HEK293 (cell line): Measurements from ENCODE around the gene SERGEF.

Source experiments
- CTCF ChIA-PET: fragments of 350-600 bp; formaldehyde crosslinking; extraction: SDS; loops from one replicate; lab custom pipeline; 2021; ENCODE audit warnings: antibody characterized with exemption; lab: Yijun Ruan, JAX
- POLR2A ChIA-PET: fragments of 300-600 bp; formaldehyde crosslinking; extraction: SDS; loops from one replicate; lab custom pipeline; 2020; ENCODE audit warnings: antibody characterized with exemption, inconsistent platforms; lab: Yijun Ruan, JAX
- H3K27ac ChIP-seq: fragments of 200-500 bp; sonication (Bioruptor generic); 2 replicates; pipeline ENCODE4 v1.5.1; 2014; ENCODE audit warnings: low read depth, low read length, control low read depth, inconsistent platforms; ENCODE audit errors: extremely low read depth
- H3K36me3 ChIP-seq, 2 experiments: fragments of 200-500 bp in 1 of 2; sonication (Bioruptor generic) in 1 of 2; 1 replicate in 1 of 2; 2 replicates in 1 of 2; pipeline ENCODE4 v1.5.1; 2014 to 2017; ENCODE audit warnings: inconsistent platforms in 2 of 2, low read length in 2 of 2; ENCODE audit not compliant: control insufficient read depth in 2 of 2, insufficient read depth in 1 of 2
- H3K4me1 ChIP-seq: fragments of 200-500 bp; sonication (Bioruptor generic); 2 replicates; pipeline ENCODE4 v1.5.1; 2014; ENCODE audit warnings: mild to moderate bottlenecking, low read length, inconsistent platforms; ENCODE audit not compliant: control insufficient read depth, insufficient read depth
- H3K4me3 ChIP-seq: 2 replicates; pipeline ENCODE4 v1.5.1; 2011; ENCODE audit warnings: low read depth, mild to moderate bottlenecking, control low read depth, low read length, moderate library complexity
- H3K9me3 ChIP-seq: fragments of 200-500 bp; sonication (Bioruptor generic); 2 replicates; pipeline ENCODE4 v1.5.1; 2014; ENCODE audit warnings: low read depth, low read length, inconsistent platforms; ENCODE audit not compliant: control insufficient read depth, insufficient read depth
- BCL11A ChIP-seq: fragments of 450-650 bp; formaldehyde crosslinking; IDR thresholded peaks from 2 replicates; pipeline ENCODE4 v1.5.1; 2016; ENCODE audit warnings: low read depth, missing biosample characterization, missing genetic modification characterization
- BCL11B ChIP-seq: fragments of 450-650 bp; formaldehyde crosslinking; IDR thresholded peaks from 2 replicates; pipeline ENCODE4 v1.5.1; 2016; ENCODE audit warnings: low read depth, missing biosample characterization, missing genetic modification characterization
- GFI1B ChIP-seq: fragments of 450-650 bp; formaldehyde crosslinking; IDR thresholded peaks from 2 replicates; pipeline ENCODE4 v1.5.1; 2016; ENCODE audit warnings: missing biosample characterization, missing genetic modification characterization
- MZF1 ChIP-seq: fragments of 450-650 bp; formaldehyde crosslinking; IDR thresholded peaks from 2 replicates; pipeline ENCODE4 v1.5.1; 2017; ENCODE audit warnings: missing biosample characterization, missing genetic modification characterization, borderline replicate concordance
- SETDB1 ChIP-seq: IDR thresholded peaks from one replicate; pipeline ENCODE4 v1.6.1; 2017; ENCODE audit warnings: mild to moderate bottlenecking, low read length, moderate library complexity, mixed read lengths; ENCODE audit not compliant: insufficient read length
- SP3 ChIP-seq: fragments of 450-650 bp; formaldehyde crosslinking; IDR thresholded peaks from 2 replicates; pipeline ENCODE4 v1.5.1; 2016; ENCODE audit warnings: missing biosample characterization, missing genetic modification characterization
- SP7 ChIP-seq: fragments of 450-650 bp; formaldehyde crosslinking; IDR thresholded peaks from 2 replicates; pipeline ENCODE4 v1.5.1; 2016; ENCODE audit warnings: missing biosample characterization, missing genetic modification characterization
- YY2 ChIP-seq: fragments of 450-650 bp; formaldehyde crosslinking; IDR thresholded peaks from 2 replicates; pipeline ENCODE4 v1.5.1; 2016; ENCODE audit warnings: missing biosample characterization, missing genetic modification characterization
- ZBTB17 ChIP-seq: fragments of 450-650 bp; formaldehyde crosslinking; IDR thresholded peaks from 2 replicates; pipeline ENCODE4 v1.5.1; 2016; ENCODE audit warnings: missing biosample characterization, missing genetic modification characterization
- ZBTB20 ChIP-seq: fragments of 450-650 bp; formaldehyde crosslinking; IDR thresholded peaks from 2 replicates; pipeline ENCODE4 v1.5.1; 2016; ENCODE audit warnings: missing biosample characterization, missing genetic modification characterization
- ZNF114 ChIP-seq: fragments of 450-650 bp; formaldehyde crosslinking; IDR thresholded peaks from 2 replicates; pipeline ENCODE4 v1.5.0; 2017; ENCODE audit warnings: missing biosample characterization, missing genetic modification characterization
- ZNF302 ChIP-seq: fragments of 450-650 bp; formaldehyde crosslinking; IDR thresholded peaks from 2 replicates; pipeline ENCODE4 v1.5.1; 2016; ENCODE audit warnings: missing biosample characterization, missing genetic modification characterization, low read depth
- ZNF311 ChIP-seq: fragments of 450-650 bp; formaldehyde crosslinking; IDR thresholded peaks from 2 replicates; pipeline ENCODE4 v1.5.1; 2017; ENCODE audit warnings: missing biosample characterization, missing genetic modification characterization, borderline replicate concordance
- ZNF335 ChIP-seq: fragments of 450-650 bp; formaldehyde crosslinking; conservative IDR thresholded peaks from 2 replicates; pipeline ENCODE4 v1.5.1; 2016; ENCODE audit warnings: missing biosample characterization, missing genetic modification characterization
- ZNF354C ChIP-seq: fragments of 450-650 bp; formaldehyde crosslinking; IDR thresholded peaks from 2 replicates; pipeline ENCODE4 v1.5.1; 2016; ENCODE audit warnings: missing biosample characterization, missing genetic modification characterization, low read depth, borderline replicate concordance
- ZNF530 ChIP-seq: fragments of 450-650 bp; formaldehyde crosslinking; IDR thresholded peaks from 2 replicates; pipeline ENCODE4 v1.5.1; 2016; ENCODE audit warnings: low read depth, missing biosample characterization, missing genetic modification characterization
- ZNF549 ChIP-seq: fragments of 450-650 bp; IDR thresholded peaks from 2 replicates; pipeline ENCODE4 v1.5.1; 2018; ENCODE audit warnings: missing biosample characterization, missing genetic modification characterization, mild to moderate bottlenecking, inconsistent platforms, moderate library complexity
- ZNF555 ChIP-seq: fragments of 450-650 bp; formaldehyde crosslinking; conservative IDR thresholded peaks from 2 replicates; pipeline ENCODE4 v1.5.1; 2017; ENCODE audit warnings: missing biosample characterization, mild to moderate bottlenecking, missing genetic modification characterization, inconsistent platforms
- ZNF571 ChIP-seq: fragments of 450-650 bp; formaldehyde crosslinking; IDR thresholded peaks from 2 replicates; pipeline ENCODE4 v1.5.0; 2017; ENCODE audit warnings: missing biosample characterization, missing genetic modification characterization
- ZNF626 ChIP-seq: fragments of 450-650 bp; sonication (Bioruptor Pico); formaldehyde crosslinking; IDR thresholded peaks from 2 replicates; pipeline ENCODE4 v1.5.1; 2018; ENCODE audit warnings: missing biosample characterization, missing genetic modification characterization, inconsistent platforms
- ZNF629 ChIP-seq: fragments of 450-650 bp; formaldehyde crosslinking; IDR thresholded peaks from 2 replicates; pipeline ENCODE4 v1.5.1; 2017; ENCODE audit warnings: missing biosample characterization, missing genetic modification characterization
- ZNF701 ChIP-seq: fragments of 450-650 bp; formaldehyde crosslinking; IDR thresholded peaks from 2 replicates; pipeline ENCODE4 v1.5.1; 2016; ENCODE audit warnings: missing biosample characterization, missing genetic modification characterization
- ZNF776 ChIP-seq: fragments of 450-650 bp; formaldehyde crosslinking; IDR thresholded peaks from 2 replicates; pipeline ENCODE4 v1.5.0; 2017; ENCODE audit warnings: missing biosample characterization, missing genetic modification characterization, borderline replicate concordance
- ZXDB ChIP-seq: fragments of 450-650 bp; formaldehyde crosslinking; IDR thresholded peaks from 2 replicates; pipeline ENCODE4 v1.5.1; 2016; ENCODE audit warnings: missing biosample characterization, missing genetic modification characterization
- TF ChIP-seq, protein P1 (sequence below): fragments of 450-650 bp; formaldehyde crosslinking; IDR thresholded peaks from 2 replicates; pipeline ENCODE4 v1.5.1; 2016; ENCODE audit warnings: missing biosample characterization, missing genetic modification characterization
- TF ChIP-seq, protein P2 (sequence below): fragments of 450-650 bp; formaldehyde crosslinking; conservative IDR thresholded peaks from 2 replicates; pipeline ENCODE4 v1.5.1; 2016; ENCODE audit warnings: low read depth, missing biosample characterization, missing genetic modification characterization
- TF ChIP-seq, protein P3 (sequence below): fragments of 450-650 bp; formaldehyde crosslinking; IDR thresholded peaks from 2 replicates; pipeline ENCODE4 v1.5.1; 2016; ENCODE audit warnings: missing biosample characterization, missing genetic modification characterization
- TF ChIP-seq, protein P4 (sequence below): fragments of 450-650 bp; formaldehyde crosslinking; IDR thresholded peaks from 2 replicates; pipeline ENCODE4 v1.5.1; 2016; ENCODE audit warnings: missing biosample characterization, missing genetic modification characterization

SERGEF gene

GRCh38 chr11:17986711-17987220 is 26.1 kb downstream of the SERGEF start:
- ChIA-PET CTCF (interaction anchor here (0.6 to 23.0 kb wide), 10 partner anchors 9 to 880 kb away, joined by 3 to 357 read pairs (median 4); partner anchors contain the start of genes KCNC1 and SAAL1), POLR2A (interaction anchor here (1.1 kb wide), 1 partner anchor 117 kb away, joined by 3 read pairs; no protein-coding TSS in a partner anchor)
- Histone ChIP-seq H3K4me1 (no peaks in the 10 kb centered on the region), H3K36me3 (peaks cover 0 to 78% of the 10 kb centered on the region in 2 experiments; a peak in 2 of 3 replicates), H3K27ac (no peak overlapping the region), H3K4me3 (no peak overlapping the region), H3K9me3 (no peaks in the 10 kb centered on the region)
- no peak for TF ChIP-seq SP3 (tag by site-specific recombination)
- TF ChIP-seq SETDB1: no peak
- TF ChIP-seq SP7: no peak
- TF ChIP-seq GFI1B (tag by site-specific recombination): no peak
- no peak for TF ChIP-seq ZNF629
- TF ChIP-seq ZBTB20 (tag by site-specific recombination): no peak
- TF ChIP-seq, protein P1, sequence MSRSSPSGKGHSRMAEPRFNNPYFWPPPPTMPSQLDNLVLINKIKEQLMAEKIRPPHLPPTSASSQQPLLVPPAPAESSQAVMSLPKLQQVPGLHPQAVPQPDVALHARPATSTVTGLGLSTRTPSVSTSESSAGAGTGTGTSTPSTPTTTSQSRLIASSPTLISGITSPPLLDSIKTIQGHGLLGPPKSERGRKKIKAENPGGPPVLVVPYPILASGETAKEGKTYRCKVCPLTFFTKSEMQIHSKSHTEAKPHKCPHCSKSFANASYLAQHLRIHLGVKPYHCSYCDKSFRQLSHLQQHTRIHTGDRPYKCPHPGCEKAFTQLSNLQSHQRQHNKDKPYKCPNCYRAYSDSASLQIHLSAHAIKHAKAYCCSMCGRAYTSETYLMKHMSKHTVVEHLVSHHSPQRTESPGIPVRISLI (tag by site-specific recombination): no peak
- TF ChIP-seq, protein P2, sequence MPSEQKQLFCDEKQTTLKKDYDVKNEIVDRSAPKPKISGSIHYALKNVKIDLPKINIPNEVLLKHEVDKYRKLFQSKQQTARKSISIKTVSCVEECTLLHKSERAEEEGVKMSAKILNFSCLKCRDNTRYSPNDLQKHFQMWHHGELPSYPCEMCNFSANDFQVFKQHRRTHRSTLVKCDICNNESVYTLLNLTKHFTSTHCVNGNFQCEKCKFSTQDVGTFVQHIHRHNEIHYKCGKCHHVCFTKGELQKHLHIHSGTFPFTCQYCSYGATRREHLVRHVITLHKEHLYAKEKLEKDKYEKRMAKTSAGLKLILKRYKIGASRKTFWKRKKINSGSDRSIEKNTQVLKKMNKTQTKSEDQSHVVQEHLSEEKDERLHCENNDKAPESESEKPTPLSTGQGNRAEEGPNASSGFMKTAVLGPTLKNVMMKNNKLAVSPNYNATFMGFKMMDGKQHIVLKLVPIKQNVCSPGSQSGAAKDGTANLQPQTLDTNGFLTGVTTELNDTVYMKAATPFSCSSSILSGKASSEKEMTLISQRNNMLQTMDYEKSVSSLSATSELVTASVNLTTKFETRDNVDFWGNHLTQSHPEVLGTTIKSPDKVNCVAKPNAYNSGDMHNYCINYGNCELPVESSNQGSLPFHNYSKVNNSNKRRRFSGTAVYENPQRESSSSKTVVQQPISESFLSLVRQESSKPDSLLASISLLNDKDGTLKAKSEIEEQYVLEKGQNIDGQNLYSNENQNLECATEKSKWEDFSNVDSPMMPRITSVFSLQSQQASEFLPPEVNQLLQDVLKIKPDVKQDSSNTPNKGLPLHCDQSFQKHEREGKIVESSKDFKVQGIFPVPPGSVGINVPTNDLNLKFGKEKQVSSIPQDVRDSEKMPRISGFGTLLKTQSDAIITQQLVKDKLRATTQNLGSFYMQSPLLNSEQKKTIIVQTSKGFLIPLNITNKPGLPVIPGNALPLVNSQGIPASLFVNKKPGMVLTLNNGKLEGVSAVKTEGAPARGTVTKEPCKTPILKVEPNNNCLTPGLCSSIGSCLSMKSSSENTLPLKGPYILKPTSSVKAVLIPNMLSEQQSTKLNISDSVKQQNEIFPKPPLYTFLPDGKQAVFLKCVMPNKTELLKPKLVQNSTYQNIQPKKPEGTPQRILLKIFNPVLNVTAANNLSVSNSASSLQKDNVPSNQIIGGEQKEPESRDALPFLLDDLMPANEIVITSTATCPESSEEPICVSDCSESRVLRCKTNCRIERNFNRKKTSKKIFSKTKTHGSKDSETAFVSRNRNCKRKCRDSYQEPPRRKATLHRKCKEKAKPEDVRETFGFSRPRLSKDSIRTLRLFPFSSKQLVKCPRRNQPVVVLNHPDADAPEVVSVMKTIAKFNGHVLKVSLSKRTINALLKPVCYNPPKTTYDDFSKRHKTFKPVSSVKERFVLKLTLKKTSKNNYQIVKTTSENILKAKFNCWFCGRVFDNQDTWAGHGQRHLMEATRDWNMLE (tag by site-specific recombination): no peak
- no peak for TF ChIP-seq ZBTB17
- TF ChIP-seq BCL11B: no peak
- TF ChIP-seq ZXDB (tag by site-specific recombination): no peak
- no peak for TF ChIP-seq YY2
- no peak for TF ChIP-seq ZNF776 (tag by site-specific recombination)
- TF ChIP-seq BCL11A (tag by site-specific recombination): no peak
- no peak for TF ChIP-seq ZNF555
- TF ChIP-seq ZNF549 (tag by site-specific recombination): no peak
- no peak for TF ChIP-seq MZF1
- TF ChIP-seq ZNF354C (tag by site-specific recombination): no peak
- TF ChIP-seq ZNF701 (tag by site-specific recombination): no peak

DNA sequence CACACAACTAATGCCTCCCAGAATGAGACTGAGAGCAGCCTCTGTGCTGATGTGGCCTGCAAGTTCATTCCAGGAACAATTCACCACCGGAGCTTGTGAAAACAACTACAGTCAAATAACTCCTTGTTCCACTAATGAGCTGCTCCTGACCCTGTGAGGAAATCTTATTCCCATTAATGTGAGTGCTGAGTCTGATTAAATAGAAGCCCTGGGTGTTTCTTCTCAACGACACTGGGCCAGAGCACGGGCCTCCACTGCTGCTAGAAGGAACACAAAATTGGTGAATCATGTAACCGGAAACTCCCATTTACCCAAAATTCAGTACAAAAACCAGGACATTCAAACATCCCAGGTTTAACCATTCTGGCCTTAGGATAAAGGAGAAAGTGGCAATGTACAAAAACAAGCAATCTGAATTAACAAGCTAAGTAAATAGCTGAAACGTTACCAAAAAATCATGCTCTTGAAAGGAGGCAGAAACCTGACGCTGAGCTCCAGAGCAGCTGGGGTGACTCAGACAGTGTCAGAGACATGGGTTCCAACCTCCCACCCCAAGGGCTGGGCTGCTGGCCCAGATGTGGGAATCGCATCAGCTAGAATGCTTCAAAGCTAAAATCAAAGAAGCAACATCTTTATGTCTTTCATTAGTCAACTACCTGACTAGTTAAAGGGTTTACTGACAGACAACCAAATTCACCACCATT is 26.7 kb downstream of the SERGEF start:
- H3K27ac ChIP-seq: no peak overlapping the region
- peaks cover 0 to 82% of the 10 kb centered on the region in 2 experiments; a peak in 2 of 3 replicates for H3K36me3 ChIP-seq
- ChIA-PET POLR2A (no interaction called here), CTCF (interaction anchor here (0.6 to 23.0 kb wide), 9 partner anchors 8 to 880 kb away, joined by 3 to 357 read pairs (median 4); partner anchors contain the start of genes KCNC1 and SAAL1)
- no peaks in the 10 kb centered on the region for H3K4me1 ChIP-seq
- no peak overlapping the region for H3K4me3 ChIP-seq
- no peaks in the 10 kb centered on the region for H3K9me3 ChIP-seq
- TF ChIP-seq ZNF302 (tag by site-specific recombination) (no peak), ZNF626 (tag by site-specific recombination) (no peak), ZNF311 (tag by site-specific recombination) (no peak), ZNF530 (tag by site-specific recombination) (no peak), ZNF571 (tag by site-specific recombination) (no peak), ZNF335 (tag by site-specific recombination) (no peak), ZNF701 (tag by site-specific recombination) (no peak), ZNF114 (tag by site-specific recombination) (no peak)
- TF ChIP-seq, protein P3, sequence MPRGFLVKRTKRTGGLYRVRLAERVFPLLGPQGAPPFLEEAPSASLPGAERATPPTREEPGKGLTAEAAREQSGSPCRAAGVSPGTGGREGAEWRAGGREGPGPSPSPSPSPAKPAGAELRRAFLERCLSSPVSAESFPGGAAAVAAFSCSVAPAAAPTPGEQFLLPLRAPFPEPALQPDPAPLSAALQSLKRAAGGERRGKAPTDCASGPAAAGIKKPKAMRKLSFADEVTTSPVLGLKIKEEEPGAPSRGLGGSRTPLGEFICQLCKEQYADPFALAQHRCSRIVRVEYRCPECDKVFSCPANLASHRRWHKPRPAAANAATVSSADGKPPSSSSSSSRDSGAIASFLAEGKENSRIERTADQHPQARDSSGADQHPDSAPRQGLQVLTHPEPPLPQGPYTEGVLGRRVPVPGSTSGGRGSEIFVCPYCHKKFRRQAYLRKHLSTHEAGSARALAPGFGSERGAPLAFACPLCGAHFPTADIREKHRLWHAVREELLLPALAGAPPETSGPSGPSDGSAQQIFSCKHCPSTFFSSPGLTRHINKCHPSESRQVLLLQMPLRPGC: no peak
- TF ChIP-seq, protein P4, sequence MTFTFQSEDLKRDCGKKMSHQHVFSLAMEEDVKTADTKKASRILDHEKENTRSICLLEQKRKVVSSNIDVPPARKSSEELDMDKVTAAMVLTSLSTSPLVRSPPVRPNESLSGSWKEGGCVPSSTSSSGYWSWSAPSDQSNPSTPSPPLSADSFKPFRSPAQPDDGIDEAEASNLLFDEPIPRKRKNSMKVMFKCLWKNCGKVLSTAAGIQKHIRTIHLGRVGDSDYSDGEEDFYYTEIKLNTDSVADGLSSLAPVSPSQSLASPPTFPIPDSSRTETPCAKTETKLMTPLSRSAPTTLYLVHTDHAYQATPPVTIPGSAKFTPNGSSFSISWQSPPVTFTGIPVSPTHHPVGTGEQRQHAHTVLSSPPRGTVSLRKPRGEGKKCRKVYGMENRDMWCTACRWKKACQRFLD (tag by site-specific recombination): no peak
